ENCODE results near the gene ATXN7L1. TPM values are rescaled to one million over a fixed set of nuclear protein-coding genes. Genes with fewer than 3 reads are reported as not detected.
A peak's percentile ranks its signal among the peaks of the same experiment; 100 is the strongest.

The ATXN7L1 gene
- total and polyA plus RNA-seq, 2 donors = 7.2 to 7.8 TPM

DNA sequence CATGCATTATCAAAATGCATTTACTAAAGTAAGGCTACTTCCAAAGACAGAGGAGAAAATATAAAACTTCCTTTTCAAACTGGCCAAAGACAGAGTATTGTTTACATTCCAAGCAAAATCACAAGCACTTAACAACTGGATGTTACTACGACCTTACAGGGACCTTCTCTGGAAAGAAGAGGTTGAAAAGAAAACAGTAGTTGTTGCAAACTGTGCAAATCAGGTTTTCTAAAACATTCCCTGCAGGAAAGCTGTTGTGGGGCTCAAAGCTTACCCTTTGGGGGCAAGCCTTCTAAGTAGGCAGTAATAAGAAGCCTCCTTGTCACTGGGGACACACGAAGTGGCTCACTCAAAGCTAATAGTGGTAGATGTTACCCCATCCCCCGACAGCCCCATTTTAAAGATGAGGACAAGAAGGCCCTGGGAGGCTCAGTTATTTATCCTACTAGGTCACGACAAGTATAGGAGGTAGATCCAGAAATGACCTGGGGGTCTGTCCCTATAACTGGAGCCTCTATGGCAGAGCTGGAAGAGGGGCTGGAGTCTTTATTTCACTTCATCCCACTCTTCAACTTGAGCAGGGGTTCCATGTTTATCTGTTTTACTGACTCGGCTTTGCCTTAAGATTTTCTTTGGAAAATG is 46.6 kb downstream of the ATXN7L1 start:
- H3K9me3 ChIP-seq (ENCODE audit: control insufficient read depth in 2 of 2, insufficient read depth in 1 of 2, low read length in 1 of 2) = no peaks in the 10 kb centered on the region
- H3K27ac ChIP-seq (ENCODE audit: low read depth in 1 of 2, low read length in 1 of 2) = no peak overlapping the region
- DNase-seq (ENCODE audit: low read depth in 6 of 9, low spot score in 9 of 9) = no peak
- WGBS = 96% methylated on average over 5 of the region's 5 CpGs
- no peaks in the 10 kb centered on the region for H3K27me3 ChIP-seq (ENCODE audit: control insufficient read depth in 2 of 2, insufficient read depth in 1 of 2, low read length in 1 of 2)
- no peaks in the 10 kb centered on the region for H3K36me3 ChIP-seq (ENCODE audit: control insufficient read depth in 2 of 2, insufficient read depth in 2 of 2, low read length in 1 of 2)
- peaks cover 0 to 6% of the 10 kb centered on the region in 2 donors for H3K4me1 ChIP-seq (ENCODE audit: control insufficient read depth in 2 of 2, insufficient read depth in 2 of 2, low read length in 2 of 2)
- H3K4me3 ChIP-seq (ENCODE audit: low read length in 2 of 2) = no peak overlapping the region

DNA sequence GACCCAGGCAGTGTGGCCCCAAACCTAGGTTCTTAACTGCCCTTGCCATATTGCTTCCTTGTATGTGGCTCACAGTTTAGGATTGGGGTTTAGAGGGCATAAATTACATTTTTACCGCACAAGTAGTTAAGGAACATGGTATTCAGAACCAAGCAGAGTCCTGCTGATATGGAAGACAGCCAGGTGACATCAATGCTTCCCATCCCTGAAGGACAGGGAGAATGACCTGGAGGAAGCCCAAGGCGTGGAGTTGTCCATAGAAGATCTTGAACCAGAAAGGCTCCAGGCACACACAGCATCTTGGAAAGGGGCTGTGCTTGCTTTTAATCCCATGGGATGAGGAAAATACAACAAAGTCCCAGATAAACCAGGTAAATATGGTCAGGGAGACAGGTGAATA is 48.3 kb downstream of the ATXN7L1 start:
- Histone ChIP-seq H3K36me3 (ENCODE audit: control insufficient read depth in 2 of 2, insufficient read depth in 2 of 2, low read length in 1 of 2) (no peaks in the 10 kb centered on the region), H3K27ac (ENCODE audit: low read depth in 1 of 2, low read length in 1 of 2) (no peak overlapping the region), H3K9me3 (ENCODE audit: control insufficient read depth in 2 of 2, insufficient read depth in 1 of 2, low read length in 1 of 2) (no peaks in the 10 kb centered on the region), H3K27me3 (ENCODE audit: control insufficient read depth in 2 of 2, insufficient read depth in 1 of 2, low read length in 1 of 2) (no peaks in the 10 kb centered on the region), H3K4me1 (ENCODE audit: control insufficient read depth in 2 of 2, insufficient read depth in 2 of 2, low read length in 2 of 2) (peaks cover 0 to 6% of the 10 kb centered on the region in 2 donors), H3K4me3 (ENCODE audit: low read length in 2 of 2) (no peak overlapping the region)
- 98% methylated on average over 2 of the region's 2 CpGs for WGBS
- no peak for DNase-seq (ENCODE audit: low read depth in 6 of 9, low spot score in 9 of 9)

DNA sequence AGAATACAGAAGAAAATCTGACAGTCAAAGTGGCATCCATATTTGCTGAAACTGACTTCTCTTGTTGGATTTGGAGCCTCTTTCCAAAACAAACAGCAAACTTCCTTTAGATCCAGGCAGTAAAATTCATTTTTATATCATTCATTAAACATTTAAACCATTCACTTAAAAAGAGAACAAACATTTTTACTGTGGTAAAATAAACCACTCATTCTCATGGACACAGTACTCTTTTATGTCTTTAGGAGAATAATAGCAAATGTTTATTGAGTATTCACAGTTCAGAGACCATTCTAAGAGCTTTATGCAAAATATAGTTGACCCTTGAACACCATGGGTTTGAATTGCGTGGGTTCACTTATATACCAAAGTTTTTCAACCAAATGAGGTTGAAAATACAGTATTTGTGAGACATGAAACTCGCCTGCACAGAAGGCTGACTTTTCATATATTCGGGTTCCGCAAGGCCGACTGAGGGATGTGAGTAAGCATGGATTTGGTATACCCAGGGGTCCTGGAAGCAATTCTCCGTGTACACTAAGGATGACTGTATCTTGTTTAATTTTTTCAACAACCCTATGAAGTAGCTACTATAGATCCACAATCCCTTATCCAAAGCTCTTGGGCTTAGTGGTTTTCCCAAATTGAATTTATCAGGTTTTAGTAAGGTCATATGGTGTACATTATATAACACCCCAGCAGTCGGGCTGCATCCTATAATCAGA is 49.1 kb downstream of the ATXN7L1 start:
- H3K4me3 ChIP-seq (ENCODE audit: low read length in 2 of 2) = no peak overlapping the region
- H3K27me3 ChIP-seq (ENCODE audit: control insufficient read depth in 2 of 2, insufficient read depth in 1 of 2, low read length in 1 of 2) = no peaks in the 10 kb centered on the region
- H3K9me3 ChIP-seq (ENCODE audit: control insufficient read depth in 2 of 2, insufficient read depth in 1 of 2, low read length in 1 of 2) = no peaks in the 10 kb centered on the region
- WGBS = 97% methylated on average over 7 of the region's 7 CpGs
- peaks cover 0 to 6% of the 10 kb centered on the region in 2 donors for H3K4me1 ChIP-seq (ENCODE audit: control insufficient read depth in 2 of 2, insufficient read depth in 2 of 2, low read length in 2 of 2)
- no peak overlapping the region for H3K27ac ChIP-seq (ENCODE audit: low read depth in 1 of 2, low read length in 1 of 2)
- H3K36me3 ChIP-seq (ENCODE audit: control insufficient read depth in 2 of 2, insufficient read depth in 2 of 2, low read length in 1 of 2) = no peaks in the 10 kb centered on the region
- no peak for DNase-seq (ENCODE audit: low read depth in 6 of 9, low spot score in 9 of 9)

DNA sequence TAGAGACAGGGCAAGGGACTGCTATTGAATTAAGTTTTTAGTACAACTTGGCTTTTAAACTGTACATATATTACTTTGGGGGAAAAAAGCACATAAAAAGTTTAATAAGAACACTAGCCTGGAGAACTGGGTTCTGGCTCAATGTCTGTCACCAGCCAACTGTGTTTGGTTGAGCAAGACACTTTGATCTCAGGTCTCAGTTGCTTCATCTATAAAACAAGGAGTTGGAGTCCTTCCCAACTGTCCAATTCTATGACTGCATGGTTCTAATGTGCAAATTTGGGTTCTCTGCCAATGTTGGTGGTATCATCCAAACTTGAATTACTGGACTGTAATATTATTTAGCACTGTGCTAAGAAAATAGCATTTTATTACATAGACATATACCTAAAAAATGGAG is 50.3 kb downstream of the ATXN7L1 start:
- H3K9me3 ChIP-seq (ENCODE audit: control insufficient read depth in 2 of 2, insufficient read depth in 1 of 2, low read length in 1 of 2) = no peaks in the 10 kb centered on the region
- no peaks in the 10 kb centered on the region for H3K27me3 ChIP-seq (ENCODE audit: control insufficient read depth in 2 of 2, insufficient read depth in 1 of 2, low read length in 1 of 2)
- H3K36me3 ChIP-seq (ENCODE audit: control insufficient read depth in 2 of 2, insufficient read depth in 2 of 2, low read length in 1 of 2) = no peaks in the 10 kb centered on the region
- peaks cover 0 to 8% of the 10 kb centered on the region in 2 donors for H3K4me1 ChIP-seq (ENCODE audit: control insufficient read depth in 2 of 2, insufficient read depth in 2 of 2, low read length in 2 of 2)
- H3K27ac ChIP-seq (ENCODE audit: low read depth in 1 of 2, low read length in 1 of 2) = no peak overlapping the region
- no peak overlapping the region for H3K4me3 ChIP-seq (ENCODE audit: low read length in 2 of 2)
- DNase-seq (ENCODE audit: low read depth in 6 of 9, low spot score in 9 of 9) = no peak

DNA sequence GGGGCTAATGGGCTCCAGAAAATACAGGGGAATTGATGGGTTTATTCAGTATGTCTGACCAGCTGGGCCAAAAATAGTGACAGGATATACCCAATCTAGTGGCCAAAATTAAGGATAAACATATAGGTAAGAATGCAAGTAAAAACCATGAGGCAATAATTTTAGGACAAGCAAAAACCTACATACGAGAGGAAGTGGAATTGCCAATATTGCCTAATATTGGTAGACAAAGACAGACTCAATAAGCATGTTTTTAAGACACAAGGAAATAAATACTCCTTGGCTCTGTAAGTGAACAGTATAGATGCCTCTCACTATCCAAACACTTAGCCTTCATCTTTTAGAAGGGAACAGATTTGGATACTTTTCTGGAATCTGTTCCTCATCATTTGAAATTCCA is 51.0 kb downstream of the ATXN7L1 start:
- H3K27ac ChIP-seq (ENCODE audit: low read depth in 1 of 2, low read length in 1 of 2) = no peak overlapping the region
- H3K4me3 ChIP-seq (ENCODE audit: low read length in 2 of 2) = no peak overlapping the region
- H3K4me1 ChIP-seq (ENCODE audit: control insufficient read depth in 2 of 2, insufficient read depth in 2 of 2, low read length in 2 of 2) = peaks cover 0 to 6% of the 10 kb centered on the region in 2 donors
- H3K27me3 ChIP-seq (ENCODE audit: control insufficient read depth in 2 of 2, insufficient read depth in 1 of 2, low read length in 1 of 2) = no peaks in the 10 kb centered on the region
- WGBS = 97% methylated on average over 1 of the region's 1 CpG
- no peaks in the 10 kb centered on the region for H3K9me3 ChIP-seq (ENCODE audit: control insufficient read depth in 2 of 2, insufficient read depth in 1 of 2, low read length in 1 of 2)
- no peak for DNase-seq (ENCODE audit: low read depth in 6 of 9, low spot score in 9 of 9)
- no peaks in the 10 kb centered on the region for H3K36me3 ChIP-seq (ENCODE audit: control insufficient read depth in 2 of 2, insufficient read depth in 2 of 2, low read length in 1 of 2)

DNA sequence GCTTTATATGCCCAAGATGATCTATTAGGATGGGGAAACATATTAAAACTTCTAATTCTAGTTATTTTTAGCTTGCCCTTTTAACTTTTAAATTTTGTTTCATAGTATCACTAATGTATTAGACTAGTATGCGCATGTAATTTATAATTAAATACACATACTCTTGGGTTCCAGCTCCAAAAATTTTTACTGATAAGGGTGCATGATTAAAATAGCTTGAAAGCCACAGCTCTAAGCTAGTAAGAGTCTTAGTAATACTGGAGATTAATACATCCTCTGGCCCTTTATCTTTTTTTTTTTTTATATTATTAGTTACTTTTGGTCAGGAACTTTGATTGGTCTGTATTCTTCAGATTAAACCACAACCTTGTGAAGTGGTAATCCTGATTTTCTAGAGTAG is 53.6 kb downstream of the ATXN7L1 start:
- Histone ChIP-seq H3K9me3 (ENCODE audit: control insufficient read depth in 2 of 2, insufficient read depth in 1 of 2, low read length in 1 of 2) (no peaks in the 10 kb centered on the region), H3K36me3 (ENCODE audit: control insufficient read depth in 2 of 2, insufficient read depth in 2 of 2, low read length in 1 of 2) (no peaks in the 10 kb centered on the region), H3K27ac (ENCODE audit: low read depth in 1 of 2, low read length in 1 of 2) (no peak overlapping the region), H3K4me1 (ENCODE audit: control insufficient read depth in 2 of 2, insufficient read depth in 2 of 2, low read length in 2 of 2) (peaks cover 0 to 6% of the 10 kb centered on the region in 2 donors), H3K4me3 (ENCODE audit: low read length in 2 of 2) (no peak overlapping the region), H3K27me3 (ENCODE audit: control insufficient read depth in 2 of 2, insufficient read depth in 1 of 2, low read length in 1 of 2) (no peaks in the 10 kb centered on the region)
- DNase-seq (ENCODE audit: low read depth in 6 of 9, low spot score in 9 of 9) = no peak
- 99% methylated on average over 1 of the region's 1 CpG for WGBS

DNA sequence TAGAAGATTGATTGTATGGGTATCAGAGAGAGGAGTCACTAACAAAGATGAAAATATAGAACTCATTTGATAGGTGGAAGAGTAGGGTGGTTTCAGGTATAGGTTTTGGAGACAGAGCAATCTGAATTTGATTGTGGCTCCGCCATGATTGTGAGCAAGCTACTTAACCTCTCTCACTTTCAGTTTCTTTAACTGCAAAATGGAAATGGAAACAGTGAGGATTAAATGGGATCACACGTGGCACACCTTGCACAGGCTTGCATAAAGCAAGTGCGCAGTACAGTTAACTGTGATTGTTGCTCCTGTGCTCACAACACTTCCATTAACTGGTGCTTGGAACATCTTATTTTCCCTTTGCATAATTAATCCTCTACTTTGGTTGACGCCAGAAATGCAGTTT is 54.9 kb downstream of the ATXN7L1 start:
- WGBS = 98% methylated on average over 4 of the region's 4 CpGs
- no peak for DNase-seq (ENCODE audit: low read depth in 6 of 9, low spot score in 9 of 9)

DNA sequence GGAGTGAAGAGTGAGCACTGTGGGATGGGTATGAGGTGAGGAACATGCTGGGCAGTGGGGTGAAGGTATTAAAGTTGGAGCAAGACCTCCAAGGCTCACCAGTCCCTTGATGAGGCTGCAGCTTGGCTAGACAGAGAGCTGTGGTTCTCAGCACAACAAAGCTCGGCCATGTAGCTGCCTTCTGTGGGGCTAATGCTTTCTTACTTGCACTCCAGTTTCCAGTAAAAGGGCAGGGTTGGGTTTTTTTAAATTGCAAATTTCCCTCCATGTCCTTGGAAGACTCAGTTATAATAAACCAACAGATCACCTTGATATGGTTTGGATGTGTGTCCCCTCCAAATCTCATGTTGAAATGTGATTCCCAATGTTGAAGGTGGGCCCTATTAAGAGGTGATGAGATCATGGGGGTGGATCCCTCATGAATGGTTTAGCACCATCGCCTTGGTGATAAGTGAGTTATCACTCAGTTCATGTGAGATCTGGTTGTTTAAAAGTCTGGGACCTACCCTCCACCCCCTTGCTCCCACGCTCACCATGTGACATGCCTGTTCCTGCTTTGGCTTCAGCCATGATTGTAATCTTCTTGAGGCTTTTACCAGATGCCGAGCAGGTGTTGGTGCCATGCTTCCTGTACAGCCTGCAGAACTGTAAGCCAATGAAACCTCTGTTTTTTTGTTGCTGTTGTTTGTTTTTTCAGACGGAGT is 55.9 kb downstream of the ATXN7L1 start:
- Histone ChIP-seq H3K36me3 (ENCODE audit: control insufficient read depth in 2 of 2, insufficient read depth in 2 of 2, low read length in 1 of 2) (no peaks in the 10 kb centered on the region), H3K27ac (ENCODE audit: low read depth in 1 of 2, low read length in 1 of 2) (no peak overlapping the region), H3K4me3 (ENCODE audit: low read length in 2 of 2) (no peak overlapping the region), H3K4me1 (ENCODE audit: control insufficient read depth in 2 of 2, insufficient read depth in 2 of 2, low read length in 2 of 2) (peaks cover 0 to 10% of the 10 kb centered on the region in 2 donors), H3K27me3 (ENCODE audit: control insufficient read depth in 2 of 2, insufficient read depth in 1 of 2, low read length in 1 of 2) (no peaks in the 10 kb centered on the region), H3K9me3 (ENCODE audit: control insufficient read depth in 2 of 2, insufficient read depth in 1 of 2, low read length in 1 of 2) (no peaks in the 10 kb centered on the region)
- 91% methylated on average over 5 of the region's 5 CpGs for WGBS
- DNase-seq (ENCODE audit: low read depth in 6 of 9, low spot score in 9 of 9) = peak in 1 of 9 donors; percentile 21

More for the DNA sequence above, 54.9 kb downstream of the ATXN7L1 start:
- peaks cover 0 to 10% of the 10 kb centered on the region in 2 donors for H3K4me1 ChIP-seq (ENCODE audit: control insufficient read depth in 2 of 2, insufficient read depth in 2 of 2, low read length in 2 of 2)
- no peak overlapping the region for H3K4me3 ChIP-seq (ENCODE audit: low read length in 2 of 2)
- H3K27ac ChIP-seq (ENCODE audit: low read depth in 1 of 2, low read length in 1 of 2) = no peak overlapping the region
- H3K27me3 ChIP-seq (ENCODE audit: control insufficient read depth in 2 of 2, insufficient read depth in 1 of 2, low read length in 1 of 2) = no peaks in the 10 kb centered on the region
- no peaks in the 10 kb centered on the region for H3K36me3 ChIP-seq (ENCODE audit: control insufficient read depth in 2 of 2, insufficient read depth in 2 of 2, low read length in 1 of 2)
- H3K9me3 ChIP-seq (ENCODE audit: control insufficient read depth in 2 of 2, insufficient read depth in 1 of 2, low read length in 1 of 2) = no peaks in the 10 kb centered on the region

DNA sequence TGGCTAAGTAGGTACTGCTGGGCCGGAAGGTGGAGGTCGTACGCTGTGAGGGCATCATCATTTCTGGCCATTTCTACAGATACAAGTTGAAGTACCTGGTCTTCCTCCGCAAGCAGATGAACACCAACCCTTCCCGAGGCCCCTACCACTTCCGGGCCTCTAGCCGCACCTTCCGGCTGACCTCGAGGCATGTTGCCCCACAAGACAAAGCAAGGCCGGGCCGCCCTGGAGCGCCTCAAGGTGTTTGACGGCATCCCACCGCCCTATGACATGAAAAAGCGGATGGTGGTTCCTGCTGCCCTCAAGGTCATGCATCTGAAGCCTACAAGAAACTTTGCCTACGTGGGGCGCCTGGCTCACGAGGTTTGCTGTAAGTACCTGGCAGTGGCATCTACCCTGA is 56.8 kb downstream of the ATXN7L1 start:
- no peak overlapping the region for H3K27ac ChIP-seq (ENCODE audit: low read depth in 1 of 2, low read length in 1 of 2)
- H3K36me3 ChIP-seq (ENCODE audit: control insufficient read depth in 2 of 2, insufficient read depth in 2 of 2, low read length in 1 of 2) = no peaks in the 10 kb centered on the region
- H3K9me3 ChIP-seq (ENCODE audit: control insufficient read depth in 2 of 2, insufficient read depth in 1 of 2, low read length in 1 of 2) = no peaks in the 10 kb centered on the region
- no peak overlapping the region for H3K4me3 ChIP-seq (ENCODE audit: low read length in 2 of 2)
- DNase-seq (ENCODE audit: low read depth in 6 of 9, low spot score in 9 of 9) = no peak
- H3K4me1 ChIP-seq (ENCODE audit: control insufficient read depth in 2 of 2, insufficient read depth in 2 of 2, low read length in 2 of 2) = peaks cover 0 to 10% of the 10 kb centered on the region in 2 donors
- H3K27me3 ChIP-seq (ENCODE audit: control insufficient read depth in 2 of 2, insufficient read depth in 1 of 2, low read length in 1 of 2) = no peaks in the 10 kb centered on the region
- 97% methylated on average over 18 of the region's 18 CpGs for WGBS
